NCI-H446 treated with DMSO at 0.1 percent for 48 hours (cell line): Measurements from ENCODE around the gene FAM227A.
"Not testable (repeated sequence)": the region's sequence is repeated elsewhere in the genome, so short reads cannot be mapped to it uniquely, and the experiment has no call there.

Experiments
- DNase-seq: peaks from one replicate; lab custom pipeline; 2025; lab: John Stamatoyannopoulos, UW

FAM227A gene

DNA sequence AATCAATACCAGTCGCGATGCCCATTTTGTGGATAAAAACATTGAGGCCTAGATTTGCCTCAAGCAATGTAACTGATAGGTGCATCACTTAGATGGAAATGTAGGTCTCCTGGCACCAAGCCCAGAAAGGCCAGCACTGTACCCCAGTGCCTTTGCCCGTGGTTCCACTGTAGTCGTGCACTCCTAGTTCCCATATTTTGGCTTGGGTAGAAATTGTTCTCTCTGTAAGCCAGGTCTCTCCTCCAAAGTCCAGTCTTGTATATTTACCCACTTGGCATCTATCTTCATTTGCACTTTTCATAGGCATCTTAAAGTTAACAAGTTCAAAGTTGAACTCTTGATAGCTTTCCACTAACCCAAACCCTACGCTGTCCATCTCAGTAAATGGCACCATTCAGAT, 44.6 kb downstream of the FAM227A start:
- DNase-seq = no peak

DNA sequence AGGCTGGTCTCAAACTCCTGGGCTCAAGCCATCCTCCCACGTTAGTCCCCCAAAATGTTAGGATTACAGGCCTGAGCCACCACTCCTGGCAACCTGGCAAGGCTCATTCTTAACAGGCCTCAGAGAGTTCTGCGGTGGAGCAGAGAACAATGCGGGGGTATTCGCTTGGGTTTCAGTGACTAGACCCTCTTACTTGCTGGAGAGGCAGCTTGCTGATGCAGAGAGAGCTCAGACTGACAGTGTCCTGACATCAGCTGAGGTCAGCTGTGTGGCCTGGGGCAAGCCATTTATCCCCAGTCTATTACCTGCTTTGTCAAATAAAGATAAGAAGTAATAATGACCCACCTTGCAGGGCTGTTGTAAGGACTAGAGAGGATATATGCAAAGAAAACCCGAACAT, 46.0 kb downstream of the FAM227A start:
- no peak for DNase-seq

DNA sequence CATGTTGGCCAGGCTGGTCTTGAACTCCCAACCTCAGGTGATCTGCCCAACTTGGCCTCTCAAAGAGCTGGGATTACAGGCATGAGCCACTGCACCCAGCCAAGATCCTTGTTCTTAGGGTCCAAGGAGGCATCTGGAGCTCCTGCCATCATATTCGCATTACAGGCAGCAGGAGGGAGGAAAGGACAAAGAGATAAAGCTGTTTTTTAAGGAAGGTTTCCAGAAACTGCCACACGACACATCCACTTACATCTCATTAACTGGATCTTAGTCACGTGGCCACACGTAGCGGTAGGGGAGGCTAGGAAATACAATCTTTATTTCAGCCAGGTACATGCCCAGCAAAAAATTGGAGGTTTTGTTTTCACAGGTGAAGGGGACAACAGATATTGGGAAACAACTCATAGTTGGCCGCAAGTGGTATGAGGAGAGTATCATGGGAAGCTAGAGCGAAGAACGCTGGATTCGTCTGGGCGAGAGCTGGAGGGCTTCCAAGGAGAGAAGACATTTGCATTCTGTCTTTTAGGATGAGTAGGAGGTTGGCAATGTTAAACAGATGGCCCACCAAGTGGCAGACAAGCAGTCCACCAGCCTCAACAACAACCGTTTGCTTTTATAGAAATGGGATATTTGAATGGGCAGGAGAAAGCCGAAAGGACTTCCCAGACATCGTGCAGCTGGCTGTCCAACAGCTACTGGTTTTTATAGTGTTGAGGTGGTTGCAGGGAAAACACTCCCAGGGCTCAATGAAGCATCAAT, 47.0 kb downstream of the FAM227A start:
- peak; percentile 77 for DNase-seq

GRCh38 chr22:38607680-38608079, 48.5 kb downstream of the FAM227A start:
- no peak for DNase-seq

GRCh38 chr22:38602166-38602565, 54.0 kb downstream of the FAM227A start:
- DNase-seq = no peak

GRCh38 chr22:38601221-38601764, 54.9 kb downstream of the FAM227A start:
- no peak for DNase-seq

DNA sequence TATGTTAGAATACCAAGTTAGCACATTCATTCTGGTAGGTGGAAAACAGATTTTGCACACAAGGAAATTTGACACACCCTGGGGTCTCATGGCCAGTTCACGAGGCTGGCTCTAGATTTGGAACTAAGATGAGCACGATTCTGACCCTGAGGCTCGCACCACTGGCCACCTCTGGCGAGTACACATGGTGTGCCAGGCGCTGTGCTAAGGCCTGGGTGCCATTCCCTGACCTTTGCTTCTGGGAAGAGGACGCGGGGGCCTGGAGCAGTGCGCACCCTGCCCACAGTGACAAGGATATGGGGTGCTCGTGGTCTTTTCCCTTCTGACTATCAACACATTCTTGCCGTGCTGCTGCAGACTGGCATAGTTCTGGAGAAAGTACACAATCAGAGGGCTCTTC, 56.7 kb downstream of the FAM227A start:
- DNase-seq = no peak

DNA sequence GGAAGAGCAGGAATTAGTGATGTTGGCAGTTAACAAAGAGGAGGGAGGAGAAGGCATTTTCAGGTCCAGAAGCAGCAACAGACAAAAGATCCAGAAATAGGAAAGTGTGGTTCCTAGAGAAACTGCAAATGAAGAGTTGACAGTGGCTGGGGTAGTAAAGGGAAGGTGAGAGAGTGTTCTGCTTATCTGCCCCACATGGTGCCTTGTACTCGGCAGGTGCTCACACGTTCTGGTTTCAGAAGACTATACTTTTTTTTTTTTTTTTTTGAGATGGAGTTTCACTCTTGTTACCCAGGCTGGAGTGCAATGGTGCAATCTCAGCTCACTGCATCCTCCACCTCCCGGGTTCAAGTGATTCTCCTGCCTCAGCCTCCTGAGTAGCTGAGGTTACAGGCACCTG, 73.3 kb downstream of the FAM227A start:
- not testable (repeated sequence) for DNase-seq

- DNase-seq = no peak
These were observed 77.7 kb downstream of the FAM227A start for GRCh38 chr22:38578505-38578904.

DNA sequence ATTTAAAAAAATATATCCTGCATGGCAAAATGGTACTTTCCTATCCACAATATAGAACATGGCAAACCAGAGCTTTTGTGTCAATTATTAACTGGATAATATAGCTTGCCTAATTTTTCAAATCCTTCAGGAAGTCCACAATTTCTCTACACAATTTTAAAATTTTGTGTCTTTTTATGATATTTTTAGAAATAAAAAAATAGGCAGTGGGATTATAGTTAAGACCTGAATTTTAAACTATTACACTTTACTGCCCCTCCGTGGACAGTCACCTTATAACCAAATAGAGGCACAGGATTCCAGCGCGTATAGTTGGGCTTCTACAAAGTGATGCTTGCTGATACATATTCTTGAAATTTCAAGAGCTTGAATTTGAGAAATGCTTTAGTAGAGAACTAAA, 84.1 kb downstream of the FAM227A start:
- peak; percentile 14 for DNase-seq

DNA sequence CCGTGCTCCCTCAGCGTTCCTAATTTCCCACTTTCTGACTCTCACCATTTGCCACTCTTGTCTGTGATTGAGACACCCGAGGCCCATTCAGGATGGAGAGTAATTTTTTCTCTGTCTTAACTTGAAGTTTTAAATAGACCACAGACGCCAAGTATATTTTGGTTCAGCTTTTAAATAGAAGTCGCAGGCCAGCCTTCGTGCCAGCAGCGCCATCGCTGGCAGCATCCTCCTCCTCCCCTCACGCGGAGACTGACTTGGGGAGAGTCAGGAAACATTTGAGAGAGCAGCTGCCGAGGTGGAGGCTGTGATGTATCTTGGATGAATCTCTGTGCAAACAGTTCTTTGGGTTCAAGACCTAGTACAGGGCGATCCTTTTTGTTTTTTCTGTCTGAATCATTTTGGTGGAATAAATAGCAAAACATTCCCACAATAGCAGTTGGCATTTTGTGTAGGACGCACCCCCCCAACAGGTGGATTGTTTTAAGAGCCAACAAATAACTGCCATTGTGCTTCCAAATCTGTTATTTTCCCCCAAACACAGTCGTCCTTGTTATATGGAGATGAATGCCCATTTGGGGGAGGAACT, 85.3 kb downstream of the FAM227A start:
- DNase-seq = no peak

GRCh38 chr22:38569972-38570778, 86.0 kb downstream of the FAM227A start, which contains the start of gene DMC1:
DMC1 (minus strand) TSS chr22:38570183; CDS start chr22:38568256, 1,927 bp downstream.
- no peak for DNase-seq

GRCh38 chr22:38569181-38569971, 86.8 kb downstream of the FAM227A start:
- DNase-seq = no peak

- no peak for DNase-seq
These were observed 88.5 kb downstream of the FAM227A start for GRCh38 chr22:38567531-38568285.

GRCh38 chr22:38566726-38567504, 89.3 kb downstream of the FAM227A start:
- no peak for DNase-seq

GRCh38 chr22:38565441-38565840, 90.8 kb downstream of the FAM227A start:
- DNase-seq = no peak

- no peak for DNase-seq
These were observed 91.5 kb downstream of the FAM227A start for GRCh38 chr22:38564669-38565068.

- no peak for DNase-seq
These were observed 101.9 kb downstream of the FAM227A start for GRCh38 chr22:38554281-38554680.

GRCh38 chr22:38549101-38549894, 106.9 kb downstream of the FAM227A start:
- no peak for DNase-seq
